Trophoblast cell (in vitro differentiated cells and primary cell): ENCODE data around the gene NDUFC2.

Experiments used
- DNase-seq, 2 donors: peaks; one replicate each; pipeline ENCODE4 v3.0.0-alpha.2; 2016
- H2AFZ ChIP-seq: 2 replicates; pipeline ENCODE4 v1.6.1; 2013; ENCODE audit warnings: low read length, moderate library complexity, mild to moderate bottlenecking; ENCODE audit not compliant: insufficient read depth, poor library complexity
- H2AK5ac ChIP-seq: 2 replicates; pipeline ENCODE4 v1.6.1; 2013; ENCODE audit warnings: mild to moderate bottlenecking, low read length
- H2BK120ac ChIP-seq: 2 replicates; pipeline ENCODE4 v1.6.1; 2013; ENCODE audit warnings: low read length, mild to moderate bottlenecking, moderate library complexity; ENCODE audit not compliant: insufficient read depth, poor library complexity
- H2BK12ac ChIP-seq: 2 replicates; pipeline ENCODE4 v1.6.1; 2013; ENCODE audit warnings: mild to moderate bottlenecking, low read length, moderate library complexity
- H2BK5ac ChIP-seq: 2 replicates; pipeline ENCODE4 v1.6.1; 2013; ENCODE audit warnings: low read length, low read depth, moderate library complexity, mild to moderate bottlenecking; ENCODE audit not compliant: poor library complexity
- H3K14ac ChIP-seq: 2 replicates; pipeline ENCODE4 v1.6.1; 2013; ENCODE audit warnings: mild to moderate bottlenecking, low read length
- H3K18ac ChIP-seq: 2 replicates; pipeline ENCODE4 v1.6.1; 2013; ENCODE audit warnings: mild to moderate bottlenecking, low read length
- H3K23ac ChIP-seq: 2 replicates; pipeline ENCODE4 v1.6.1; 2013; ENCODE audit warnings: low read length
- H3K27ac ChIP-seq: 2 replicates; pipeline ENCODE4 v1.5.1; 2013; ENCODE audit warnings: low read depth, mild to moderate bottlenecking, inconsistent platforms, low read length, moderate library complexity
- H3K27me3 ChIP-seq: 2 replicates; pipeline ENCODE4 v1.6.1; 2013; ENCODE audit warnings: inconsistent platforms, mild to moderate bottlenecking, low read length, moderate library complexity; ENCODE audit not compliant: insufficient read depth
- H3K36me3 ChIP-seq, 2 experiments: 1 replicate in 1 of 2; 2 replicates in 1 of 2; pipeline ENCODE4 v1.6.1; 2013; ENCODE audit warnings: low read length in 2 of 2, mild to moderate bottlenecking in 2 of 2, moderate library complexity in 1 of 2; ENCODE audit not compliant: insufficient read depth in 2 of 2, control insufficient read depth in 1 of 2
- H3K4ac ChIP-seq: 2 replicates; pipeline ENCODE4 v1.6.1; 2013; ENCODE audit warnings: low read depth, mild to moderate bottlenecking, low read length, moderate library complexity
- H3K4me1 ChIP-seq, 2 experiments: 1 replicate in 1 of 2; 2 replicates in 1 of 2; pipeline ENCODE4 v1.6.1; 2013; ENCODE audit warnings: low read length in 2 of 2, mild to moderate bottlenecking in 2 of 2, moderate library complexity in 1 of 2; ENCODE audit not compliant: insufficient read depth in 2 of 2, control insufficient read depth in 1 of 2
- H3K4me2 ChIP-seq: 2 replicates; pipeline ENCODE4 v1.6.1; 2013; ENCODE audit warnings: inconsistent platforms, mild to moderate bottlenecking, low read length, moderate library complexity
- H3K4me3 ChIP-seq: 2 replicates; pipeline ENCODE4 v1.5.1; 2013; ENCODE audit warnings: mild to moderate bottlenecking, low read depth, low read length, inconsistent platforms
- H3K79me1 ChIP-seq: one replicate; pipeline ENCODE4 v1.6.1; 2013; ENCODE audit warnings: low read length
- H3K79me2 ChIP-seq: 2 replicates; pipeline ENCODE4 v1.6.1; 2013; ENCODE audit warnings: low read length, mild to moderate bottlenecking; ENCODE audit not compliant: control insufficient read depth, insufficient read depth, poor library complexity
- H3K9ac ChIP-seq: 2 replicates; pipeline ENCODE4 v1.6.1; 2013; ENCODE audit warnings: mild to moderate bottlenecking, low read length
- H3K9me3 ChIP-seq: 2 replicates; pipeline ENCODE4 v1.6.1; 2013; ENCODE audit warnings: low read depth, mild to moderate bottlenecking, control low read depth, inconsistent platforms, low read length; ENCODE audit not compliant: insufficient read depth
- H4K12ac ChIP-seq: 2 replicates; pipeline ENCODE4 v1.6.1; 2013; ENCODE audit warnings: low read depth, mild to moderate bottlenecking, low read length, moderate library complexity
- H4K8ac ChIP-seq: 2 replicates; pipeline ENCODE4 v1.6.1; 2013; ENCODE audit warnings: low read depth, mild to moderate bottlenecking, low read length, moderate library complexity
- H4K91ac ChIP-seq: one replicate; pipeline ENCODE4 v1.6.1; 2013; ENCODE audit warnings: low read depth, mild to moderate bottlenecking, low read length, moderate library complexity
- WGBS: extraction: QIAGEN DNeasy Blood & Tissue Kit; methylation state at CpG from one replicate; pipeline ENCODE4 v1.1.7; 2013; ENCODE audit warnings: missing lambda C conversion rate; ENCODE audit not compliant: insufficient read length, insufficient coverage; ENCODE audit errors: extremely low coverage; 5-methylcytosine and 5-hydroxymethylcytosine counted together

Gene NDUFC2

DNA sequence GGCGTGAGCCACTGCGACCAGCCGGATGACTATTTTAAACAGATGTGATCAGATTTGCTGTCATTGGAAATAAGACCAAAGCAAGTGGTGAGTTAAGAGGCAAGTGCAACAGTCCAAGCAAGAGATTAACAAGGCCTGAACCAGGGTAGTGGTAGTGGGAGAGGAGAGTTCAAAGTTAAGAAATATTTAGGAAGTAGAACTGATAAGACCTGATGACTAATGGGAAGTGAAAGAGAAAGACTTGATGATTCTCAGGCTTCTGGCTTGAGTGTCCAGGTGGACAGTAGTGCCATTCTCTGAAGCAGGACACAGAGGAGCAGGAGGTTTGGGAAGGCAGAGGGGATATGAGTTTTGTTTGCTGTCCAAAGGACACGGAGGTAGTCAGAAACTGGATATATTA is 7.2 kb downstream of the NDUFC2 start:
- no peak overlapping the region for H3K4me2 ChIP-seq
- DNase-seq: no peak
- no peak overlapping the region for H2BK5ac ChIP-seq
- H3K79me2 ChIP-seq: peaks cover 14% of the 10 kb centered on the region
- H3K36me3 ChIP-seq: peaks cover 25 to 32% of the 10 kb centered on the region in 2 experiments
- H3K4me3 ChIP-seq: no peak overlapping the region
- no peak overlapping the region for H2AFZ ChIP-seq
- no peak overlapping the region for H3K18ac ChIP-seq
- H2BK12ac ChIP-seq: no peak overlapping the region
- H3K4me1 ChIP-seq: peaks cover 7 to 11% of the 10 kb centered on the region in 2 experiments
- peaks cover 3% of the 10 kb centered on the region for H3K79me1 ChIP-seq
- H2BK120ac ChIP-seq: no peak overlapping the region
- no peak overlapping the region for H3K27ac ChIP-seq
- no peak overlapping the region for H4K91ac ChIP-seq
- no peak overlapping the region for H3K14ac ChIP-seq
- H3K4ac ChIP-seq: no peak overlapping the region
- WGBS: no CpG with 5 or more reads among the region's 4 CpGs
- no peak overlapping the region for H3K9ac ChIP-seq
- no peak overlapping the region for H4K8ac ChIP-seq
- H3K27me3 ChIP-seq: no peaks in the 10 kb centered on the region
- H4K12ac ChIP-seq: no peak overlapping the region
- no peak overlapping the region for H2AK5ac ChIP-seq
- no peaks in the 10 kb centered on the region for H3K9me3 ChIP-seq
- no peak overlapping the region for H3K23ac ChIP-seq

DNA sequence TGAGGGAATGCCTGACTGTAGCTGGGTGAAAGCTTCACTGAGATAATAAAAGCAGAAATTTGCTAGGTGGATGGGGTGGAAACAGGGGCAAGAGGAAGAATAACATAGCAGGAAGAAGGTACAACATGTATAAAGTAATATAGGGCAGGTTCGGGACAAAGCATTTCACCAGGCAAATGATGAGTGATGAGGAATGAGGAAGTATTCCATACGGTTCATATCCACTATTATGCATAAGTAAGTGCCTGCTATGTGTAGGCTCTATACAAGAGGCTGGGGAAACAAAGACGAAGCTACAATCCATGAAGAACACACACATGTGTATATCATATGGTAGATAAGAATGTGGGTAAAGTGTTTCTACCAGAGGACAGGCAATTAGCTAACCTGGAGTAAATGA is 7.9 kb downstream of the NDUFC2 start:
- Histone ChIP-seq H3K27ac (no peak overlapping the region), H2BK120ac (no peak overlapping the region), H3K4me2 (no peak overlapping the region), H2BK12ac (no peak overlapping the region), H3K4ac (no peak overlapping the region), H3K27me3 (no peaks in the 10 kb centered on the region), H3K4me1 (peaks cover 5 to 7% of the 10 kb centered on the region in 2 experiments), H3K14ac (no peak overlapping the region), H3K36me3 (peaks cover 22 to 32% of the 10 kb centered on the region in 2 experiments), H2AFZ (no peak overlapping the region), H3K4me3 (no peak overlapping the region), H4K12ac (no peak overlapping the region), H2BK5ac (no peak overlapping the region), H3K79me2 (peaks cover 9% of the 10 kb centered on the region), H3K9ac (no peak overlapping the region), H3K18ac (no peak overlapping the region), H4K8ac (no peak overlapping the region), H2AK5ac (no peak overlapping the region), H4K91ac (no peak overlapping the region), H3K79me1 (peaks cover 2% of the 10 kb centered on the region), H3K9me3 (no peaks in the 10 kb centered on the region), H3K23ac (no peak overlapping the region)
- DNase-seq: no peak
- no CpG with 5 or more reads among the region's 3 CpGs for WGBS

DNA sequence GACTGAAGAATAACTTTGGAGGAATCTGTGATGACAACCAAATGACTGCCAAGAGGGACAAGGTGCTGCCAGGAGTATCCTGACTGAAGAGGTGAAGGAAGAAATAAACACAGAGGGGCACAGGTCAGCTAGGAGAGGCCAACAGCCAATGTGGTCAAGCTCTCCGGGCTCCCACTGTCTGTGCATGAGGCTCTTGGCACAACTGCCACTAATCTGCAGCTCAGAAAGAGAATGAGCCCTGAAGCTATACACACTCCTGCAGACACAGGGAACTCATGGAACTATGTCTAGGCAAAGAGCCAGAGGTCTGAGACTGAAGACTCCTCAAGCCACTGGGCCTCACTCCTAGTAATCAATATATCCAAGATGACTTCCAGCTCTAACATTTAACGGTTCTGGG is 9.0 kb downstream of the NDUFC2 start:
- no peaks in the 10 kb centered on the region for H3K9me3 ChIP-seq
- no CpG with 5 or more reads among the region's 2 CpGs for WGBS

DNA sequence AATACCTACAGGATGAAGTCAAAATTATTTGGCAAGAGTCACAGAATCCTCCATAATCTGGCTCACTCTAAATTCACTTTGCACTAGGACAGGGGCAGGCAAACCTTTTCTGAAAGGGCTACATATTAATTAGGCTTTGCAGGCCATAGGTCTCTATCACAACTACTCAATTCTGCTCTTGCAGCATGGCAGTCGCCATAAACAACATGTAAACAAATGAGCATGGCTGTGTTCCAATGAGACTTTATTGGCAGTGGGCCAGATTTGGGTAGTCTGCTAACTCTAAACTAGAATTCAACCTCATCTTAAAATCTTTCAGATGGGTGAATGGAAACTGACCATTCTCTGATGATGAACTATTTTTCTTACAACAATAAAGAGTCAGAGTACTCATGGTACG is 10.2 kb downstream of the NDUFC2 start:
- peaks cover 19 to 26% of the 10 kb centered on the region in 2 experiments for H3K36me3 ChIP-seq
- H3K79me2 ChIP-seq: no peaks in the 10 kb centered on the region
- no peak overlapping the region for H2AFZ ChIP-seq
- H2AK5ac ChIP-seq: no peak overlapping the region
- H4K12ac ChIP-seq: no peak overlapping the region
- H2BK120ac ChIP-seq: no peak overlapping the region
- H2BK12ac ChIP-seq: no peak overlapping the region
- no peak overlapping the region for H4K8ac ChIP-seq
- H3K14ac ChIP-seq: no peak overlapping the region
- H3K27ac ChIP-seq: no peak overlapping the region
- no peak for DNase-seq
- H3K9me3 ChIP-seq: no peaks in the 10 kb centered on the region
- no peak overlapping the region for H2BK5ac ChIP-seq
- no peak overlapping the region for H3K23ac ChIP-seq
- no peak overlapping the region for H3K4me2 ChIP-seq
- H3K4me1 ChIP-seq: no peaks in the 10 kb centered on the region
- H3K9ac ChIP-seq: peak overlapping the region; percentile 43
- no peak overlapping the region for H3K4ac ChIP-seq
- H3K79me1 ChIP-seq: no peaks in the 10 kb centered on the region
- H4K91ac ChIP-seq: no peak overlapping the region
- no peak overlapping the region for H3K18ac ChIP-seq
- no CpG with 5 or more reads among the region's 2 CpGs for WGBS
- H3K4me3 ChIP-seq: no peak overlapping the region
- no peaks in the 10 kb centered on the region for H3K27me3 ChIP-seq

More for the DNA sequence above, 9.0 kb downstream of the NDUFC2 start:
- Histone ChIP-seq H3K79me1 (no peaks in the 10 kb centered on the region), H4K12ac (no peak overlapping the region), H2BK12ac (no peak overlapping the region), H3K18ac (peak overlapping the region; percentile 14), H2BK120ac (no peak overlapping the region), H3K23ac (no peak overlapping the region), H3K4me2 (no peak overlapping the region), H4K8ac (no peak overlapping the region), H3K9ac (no peak overlapping the region), H3K4me1 (peaks cover 3 to 5% of the 10 kb centered on the region in 2 experiments), H3K79me2 (peaks cover 5% of the 10 kb centered on the region), H3K14ac (no peak overlapping the region), H2BK5ac (peak overlapping the region; percentile 51), H2AK5ac (no peak overlapping the region), H3K4ac (no peak overlapping the region), H2AFZ (no peak overlapping the region), H3K27ac (no peak overlapping the region), H4K91ac (no peak overlapping the region), H3K4me3 (no peak overlapping the region), H3K36me3 (peaks cover 21 to 30% of the 10 kb centered on the region in 2 experiments), H3K27me3 (no peaks in the 10 kb centered on the region)
- DNase-seq: no peak
